Skeletal muscle satellite cell (primary cell): ENCODE measurements around the gene ENG.

Experiments
- H3K27me3 ChIP-seq: 2 replicates; pipeline ENCODE4 v1.7.0; 2013; ENCODE audit warnings: low read length; ENCODE audit not compliant: control insufficient read depth, insufficient read depth
- H3K36me3 ChIP-seq: 2 replicates; pipeline ENCODE4 v1.7.0; 2013; ENCODE audit warnings: mild to moderate bottlenecking, control low read depth, low read length; ENCODE audit not compliant: insufficient read depth
- H3K4me1 ChIP-seq: 2 replicates; pipeline ENCODE4 v1.7.0; 2013; ENCODE audit warnings: low read length; ENCODE audit not compliant: control insufficient read depth, insufficient read depth
- H3K4me2 ChIP-seq: 2 replicates; pipeline ENCODE4 v1.7.0; 2013; ENCODE audit warnings: mild to moderate bottlenecking, low read length
- H3K4me3 ChIP-seq: 2 replicates; pipeline ENCODE4 v1.7.0; 2013; ENCODE audit warnings: low read length
- H3K9ac ChIP-seq: 2 replicates; pipeline ENCODE4 v1.7.0; 2013; ENCODE audit warnings: mild to moderate bottlenecking, low read depth, low read length, moderate library complexity
- H3K9me3 ChIP-seq: replicated peaks from 2 replicates; pipeline ENCODE4 v1.7.0; 2013; ENCODE audit warnings: mild to moderate bottlenecking, control low read depth, low read length

The ENG gene

GRCh38 chr9:127869310-127870152 is 15.1 kb upstream of the ENG start:
- Histone ChIP-seq H3K4me3 (no peak overlapping the region), H3K4me1 (peaks cover 13% of the 10 kb centered on the region), H3K27me3 (no peaks in the 10 kb centered on the region), H3K9ac (no peak overlapping the region), H3K36me3 (peaks cover 54% of the 10 kb centered on the region), H3K4me2 (no peak overlapping the region), H3K9me3 (no peaks in the 10 kb centered on the region)

- no peak overlapping the region for H3K4me3 ChIP-seq
- H3K27me3 ChIP-seq = no peaks in the 10 kb centered on the region
- no peaks in the 10 kb centered on the region for H3K9me3 ChIP-seq
- no peak overlapping the region for H3K9ac ChIP-seq
- no peak overlapping the region for H3K4me2 ChIP-seq
- H3K36me3 ChIP-seq = peaks cover 54% of the 10 kb centered on the region
- peaks cover 1% of the 10 kb centered on the region for H3K4me1 ChIP-seq
Measured at GRCh38 chr9:127868278-127868902, 13.9 kb upstream of the ENG start.

- H3K27me3 ChIP-seq = no peaks in the 10 kb centered on the region
- H3K9ac ChIP-seq = no peak overlapping the region
- H3K4me1 ChIP-seq = no peaks in the 10 kb centered on the region
- no peak overlapping the region for H3K4me2 ChIP-seq
- no peaks in the 10 kb centered on the region for H3K9me3 ChIP-seq
- H3K4me3 ChIP-seq = no peak overlapping the region
- H3K36me3 ChIP-seq = peaks cover 51% of the 10 kb centered on the region
Measured at GRCh38 chr9:127867356-127868277, 13.2 kb upstream of the ENG start.

GRCh38 chr9:127866535-127866934 is 12.1 kb upstream of the ENG start:
- no peaks in the 10 kb centered on the region for H3K9me3 ChIP-seq
- H3K4me1 ChIP-seq = no peaks in the 10 kb centered on the region
- no peaks in the 10 kb centered on the region for H3K27me3 ChIP-seq
- no peak overlapping the region for H3K4me3 ChIP-seq
- no peak overlapping the region for H3K4me2 ChIP-seq
- no peak overlapping the region for H3K9ac ChIP-seq
- peaks cover 40% of the 10 kb centered on the region for H3K36me3 ChIP-seq

GRCh38 chr9:127865645-127866464 is 11.4 kb upstream of the ENG start:
- Histone ChIP-seq H3K27me3 (no peaks in the 10 kb centered on the region), H3K9ac (no peak overlapping the region), H3K36me3 (peaks cover 33% of the 10 kb centered on the region), H3K4me2 (no peak overlapping the region), H3K4me3 (no peak overlapping the region), H3K9me3 (no peaks in the 10 kb centered on the region), H3K4me1 (no peaks in the 10 kb centered on the region)

GRCh38 chr9:127863191-127863621 is 8.7 kb upstream of the ENG start:
- no peak overlapping the region for H3K4me3 ChIP-seq
- no peaks in the 10 kb centered on the region for H3K27me3 ChIP-seq
- peaks cover 13% of the 10 kb centered on the region for H3K36me3 ChIP-seq
- no peaks in the 10 kb centered on the region for H3K9me3 ChIP-seq
- H3K4me2 ChIP-seq = no peak overlapping the region
- peaks cover 2% of the 10 kb centered on the region for H3K4me1 ChIP-seq
- no peak overlapping the region for H3K9ac ChIP-seq

GRCh38 chr9:127862075-127863011 is 7.9 kb upstream of the ENG start:
- Histone ChIP-seq H3K27me3 (no peaks in the 10 kb centered on the region), H3K36me3 (peaks cover 7% of the 10 kb centered on the region), H3K4me1 (peaks cover 10% of the 10 kb centered on the region), H3K9ac (no peak overlapping the region), H3K9me3 (no peaks in the 10 kb centered on the region), H3K4me3 (no peak overlapping the region), H3K4me2 (no peak overlapping the region)

GRCh38 chr9:127860779-127861178 is 6.3 kb upstream of the ENG start:
- Histone ChIP-seq H3K9ac (no peak overlapping the region), H3K4me3 (no peak overlapping the region), H3K4me1 (peaks cover 10% of the 10 kb centered on the region), H3K36me3 (peaks cover 2% of the 10 kb centered on the region), H3K27me3 (no peaks in the 10 kb centered on the region), H3K9me3 (no peaks in the 10 kb centered on the region), H3K4me2 (no peak overlapping the region)

- Histone ChIP-seq H3K4me2 (no peak overlapping the region), H3K4me1 (peaks cover 10% of the 10 kb centered on the region), H3K27me3 (no peaks in the 10 kb centered on the region), H3K4me3 (no peak overlapping the region), H3K9me3 (no peaks in the 10 kb centered on the region), H3K9ac (no peak overlapping the region), H3K36me3 (no peaks in the 10 kb centered on the region)
Measured at GRCh38 chr9:127860260-127860659, 5.8 kb upstream of the ENG start.

- Histone ChIP-seq H3K27me3 (no peaks in the 10 kb centered on the region), H3K9ac (no peak overlapping the region), H3K4me1 (peaks cover 17% of the 10 kb centered on the region), H3K4me2 (no peak overlapping the region), H3K4me3 (no peak overlapping the region), H3K36me3 (no peaks in the 10 kb centered on the region), H3K9me3 (no peaks in the 10 kb centered on the region)
Measured at GRCh38 chr9:127858041-127858512, 3.6 kb upstream of the ENG start.
